ENCODE results near the gene IGFN1.
"Not testable (repeated sequence)": the region's sequence is repeated elsewhere in the genome, so short reads cannot be mapped to it uniquely, and the experiment has no call there.

The IGFN1 gene

DNA sequence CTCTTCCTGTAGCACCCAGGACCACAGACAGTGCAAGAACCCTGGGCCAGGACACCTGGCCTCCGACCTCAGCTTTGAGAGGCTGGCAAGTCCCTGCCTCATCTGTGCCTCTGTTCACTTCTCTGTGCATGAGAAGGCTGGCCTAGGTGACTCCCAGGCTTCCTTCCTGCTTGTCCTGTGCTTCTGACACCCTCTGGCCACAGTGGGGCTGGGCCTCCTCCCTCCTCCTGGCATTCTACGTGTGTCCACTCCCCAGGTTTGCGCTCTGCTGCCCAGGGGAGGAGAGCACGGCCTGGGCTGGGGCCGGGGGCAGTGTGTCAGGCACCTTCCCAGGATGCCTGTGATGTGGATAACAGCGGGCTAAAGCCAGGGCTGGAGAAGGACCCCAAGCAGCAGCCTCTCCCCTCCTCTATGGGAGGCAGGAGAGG lies 62.3 kb downstream of the IGFN1 start:
- TF ChIP-seq CTCF (conservative IDR thresholded peaks at IDR 0.05; ENCODE audit: low read depth, low read length), result no peak
- no peak overlapping the region for H3K4me3 ChIP-seq (ENCODE audit: low read length)

DNA sequence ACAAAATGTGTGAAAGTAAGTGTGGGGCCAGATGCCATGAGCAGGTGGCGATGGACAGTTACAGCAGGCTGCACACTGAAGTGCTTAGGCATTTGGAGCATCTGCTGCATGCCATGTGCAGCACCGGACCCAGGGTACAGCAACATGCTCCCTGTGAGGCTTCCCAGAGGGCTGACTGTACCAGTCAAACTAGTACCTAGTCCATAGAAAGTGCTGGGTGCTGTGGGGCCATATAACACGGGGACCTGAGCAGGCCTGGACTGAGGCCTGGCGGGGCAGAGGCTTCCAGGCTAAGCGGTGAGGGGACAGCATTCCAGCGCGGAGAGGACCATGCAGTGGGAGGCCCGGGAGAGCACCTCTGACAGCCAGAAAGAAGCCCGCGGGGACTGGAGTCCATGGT lies 62.8 kb downstream of the IGFN1 start:
- DNase-seq (ENCODE audit: low read depth), result no peak
- H3K4me3 ChIP-seq (ENCODE audit: low read length), result no peak overlapping the region
- TF ChIP-seq CTCF (conservative IDR thresholded peaks at IDR 0.05; ENCODE audit: low read depth, low read length), result no peak

More for the DNA sequence above, 62.3 kb downstream of the IGFN1 start:
- DNase-seq (ENCODE audit: low read depth), result no peak

- H3K4me3 ChIP-seq (ENCODE audit: low read length), result no peak overlapping the region
- DNase-seq (ENCODE audit: low read depth), result no peak
- no peak for TF ChIP-seq CTCF (conservative IDR thresholded peaks at IDR 0.05; ENCODE audit: low read depth, low read length)
Observed at GRCh38 chr1:201253906-201254624, 63.4 kb downstream of the IGFN1 start.

DNA sequence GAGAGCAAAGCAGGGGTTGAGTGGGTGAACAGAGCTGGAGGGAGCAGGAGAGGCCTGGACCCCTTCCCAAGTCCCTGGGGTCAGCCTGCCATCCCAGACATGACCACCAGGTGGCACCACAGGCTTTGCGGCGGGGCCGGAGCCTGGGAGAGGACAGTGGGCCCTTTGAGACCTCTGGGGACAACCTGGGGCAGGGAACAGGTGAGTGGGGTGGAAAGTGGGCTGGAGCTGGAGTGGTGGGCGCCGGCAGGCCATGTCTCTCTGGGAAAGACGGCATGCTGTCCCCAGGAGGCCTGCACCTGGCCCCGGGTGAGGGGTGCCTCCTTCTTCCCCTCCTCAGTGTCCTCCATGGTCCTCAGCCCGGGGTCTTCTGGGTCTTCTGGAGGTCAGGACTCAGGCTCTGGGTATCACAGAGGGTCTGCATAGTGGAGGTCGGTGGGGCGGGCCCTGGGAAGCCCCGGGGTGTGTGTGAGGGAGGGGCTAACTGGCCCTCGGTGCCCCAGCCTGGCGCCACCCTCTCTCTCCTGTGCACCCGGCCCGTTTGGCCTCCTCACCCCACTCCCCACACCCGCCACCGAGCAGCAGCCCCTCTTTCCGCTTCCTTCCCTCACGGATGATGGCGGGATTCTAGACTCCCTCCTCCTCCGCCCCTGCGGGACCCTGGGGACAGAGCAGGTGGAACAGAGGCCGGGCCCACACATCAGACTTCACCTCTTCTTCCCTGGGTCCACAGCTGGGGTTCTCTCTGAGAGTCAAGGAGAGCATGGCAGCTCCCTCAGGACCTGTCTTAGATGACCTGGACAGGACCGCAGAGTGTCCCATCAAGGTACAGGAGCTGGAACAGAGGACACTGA lies 64.2 kb downstream of the IGFN1 start:
- TF ChIP-seq CTCF (conservative IDR thresholded peaks at IDR 0.05; ENCODE audit: low read depth, low read length), result peak; percentile 98
- DNase-seq (ENCODE audit: low read depth), result no peak
- H3K4me3 ChIP-seq (ENCODE audit: low read length), result no peak overlapping the region

GRCh38 chr1:201255479-201256362 lies 65.1 kb downstream of the IGFN1 start:
- no peak for TF ChIP-seq CTCF (conservative IDR thresholded peaks at IDR 0.05; ENCODE audit: low read depth, low read length)
- H3K4me3 ChIP-seq (ENCODE audit: low read length), result no peak overlapping the region
- DNase-seq (ENCODE audit: low read depth), result no peak

DNA sequence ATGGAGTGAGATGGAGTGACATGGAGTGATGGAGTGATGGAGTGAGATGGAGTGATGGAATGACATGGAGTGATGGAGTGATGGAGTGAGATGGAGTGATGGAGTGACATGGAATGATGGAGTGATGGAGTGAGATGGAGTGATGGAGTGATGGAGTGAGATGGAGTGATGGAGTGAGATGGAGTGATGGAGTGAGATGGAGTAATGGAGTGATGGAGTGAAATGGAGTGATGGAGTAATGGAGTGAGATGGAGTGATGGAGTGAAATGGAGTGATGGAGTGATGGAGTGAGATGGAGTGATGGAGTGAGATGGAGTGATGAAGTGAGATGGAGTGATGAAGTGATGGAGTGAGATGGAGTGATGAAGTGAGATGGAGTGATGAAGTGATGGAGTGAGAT lies 67.5 kb downstream of the IGFN1 start:
- H3K4me3 ChIP-seq (ENCODE audit: low read length); DNase-seq (ENCODE audit: low read depth): not testable (repeated sequence)

GRCh38 chr1:201258763-201259230 lies 68.2 kb downstream of the IGFN1 start:
- no peak for TF ChIP-seq CTCF (conservative IDR thresholded peaks at IDR 0.05; ENCODE audit: low read depth, low read length)
- no peak for DNase-seq (ENCODE audit: low read depth)
- H3K4me3 ChIP-seq (ENCODE audit: low read length), result no peak overlapping the region

Data from retinal pigment epithelial cell (primary cell).